DOHH2 (cell line): ENCODE measurements around the gene QSOX2.

Experiments used
- H3F3A ChIP-seq: fragments of 200-600 bp; sonication (generic), shearing (Covaris generic); 2 replicates; pipeline ENCODE4 v1.6.0; 2016; ENCODE audit warnings: antibody characterized with exemption, mild to moderate bottlenecking; ENCODE audit not compliant: control insufficient read depth, insufficient read depth
- H3K27ac ChIP-seq: fragments of 200-600 bp; sonication (generic); 2 replicates; pipeline ENCODE4 v1.5.1; 2014; ENCODE audit warnings: low read depth, mild to moderate bottlenecking, low read length, moderate library complexity
- H3K27me3 ChIP-seq: fragments of 200-600 bp; sonication (generic); 2 replicates; pipeline ENCODE4 v1.6.1; 2014; ENCODE audit warnings: mild to moderate bottlenecking, low read length, mixed read lengths; ENCODE audit not compliant: control insufficient read depth
- H3K36me3 ChIP-seq: fragments of 200-600 bp; sonication (generic); 2 replicates; pipeline ENCODE4 v1.6.1; 2014; ENCODE audit warnings: mild to moderate bottlenecking, low read length, moderate library complexity, mixed read lengths; ENCODE audit not compliant: control insufficient read depth
- H3K4me1 ChIP-seq: fragments of 200-600 bp; sonication (generic); 2 replicates; pipeline ENCODE4 v1.6.1; 2014; ENCODE audit warnings: mild to moderate bottlenecking, low read length, mixed read lengths; ENCODE audit not compliant: control insufficient read depth
- H3K4me2 ChIP-seq: fragments of 200-600 bp; sonication (generic); 2 replicates; pipeline ENCODE4 v1.6.0; 2014; ENCODE audit warnings: mild to moderate bottlenecking, low read length, moderate library complexity
- H3K4me3 ChIP-seq: fragments of 200-600 bp; sonication (generic); 2 replicates; pipeline ENCODE4 v1.5.1; 2014; ENCODE audit warnings: mild to moderate bottlenecking, low read length, mixed read lengths
- H3K79me2 ChIP-seq: fragments of 200-600 bp; sonication (generic); 2 replicates; pipeline ENCODE4 v1.6.1; 2014; ENCODE audit warnings: mild to moderate bottlenecking, low read length, mixed read lengths; ENCODE audit not compliant: control insufficient read depth
- H3K9me2 ChIP-seq: fragments of 200-600 bp; sonication (generic); replicated peaks from 2 replicates; pipeline ENCODE4 v1.6.1; 2014; ENCODE audit warnings: mild to moderate bottlenecking, low read length, mixed read lengths; ENCODE audit not compliant: control insufficient read depth
- H3K9me3 ChIP-seq: fragments of 200-600 bp; sonication (generic); 2 replicates; pipeline ENCODE4 v1.6.1; 2014; ENCODE audit warnings: antibody characterized with exemption, low read length, mixed read lengths; ENCODE audit not compliant: control insufficient read depth, insufficient read depth
- H4K20me1 ChIP-seq: fragments of 200-600 bp; sonication (generic); 2 replicates; pipeline ENCODE4 v1.6.0; 2014; ENCODE audit warnings: low read depth, mild to moderate bottlenecking, antibody characterized with exemption, low read length, moderate library complexity; ENCODE audit not compliant: control insufficient read depth, insufficient read depth
- EZH2phosphoT487 ChIP-seq: fragments of 200-600 bp; sonication (generic); IDR thresholded peaks from 2 replicates; pipeline ENCODE4 v1.6.1; 2017; ENCODE audit warnings: borderline replicate concordance, mild to moderate bottlenecking, antibody characterized with exemption, low read length, moderate library complexity, mixed read lengths
- TF ChIP-seq, protein P1 (sequence below): fragments of 200-600 bp; sonication (generic); IDR thresholded peaks from one replicate; pipeline ENCODE4 v1.5.1; 2014; ENCODE audit warnings: antibody characterized with exemption, mild to moderate bottlenecking, low read depth, low read length; ENCODE audit not compliant: poor library complexity, severe bottlenecking

Gene QSOX2

DNA sequence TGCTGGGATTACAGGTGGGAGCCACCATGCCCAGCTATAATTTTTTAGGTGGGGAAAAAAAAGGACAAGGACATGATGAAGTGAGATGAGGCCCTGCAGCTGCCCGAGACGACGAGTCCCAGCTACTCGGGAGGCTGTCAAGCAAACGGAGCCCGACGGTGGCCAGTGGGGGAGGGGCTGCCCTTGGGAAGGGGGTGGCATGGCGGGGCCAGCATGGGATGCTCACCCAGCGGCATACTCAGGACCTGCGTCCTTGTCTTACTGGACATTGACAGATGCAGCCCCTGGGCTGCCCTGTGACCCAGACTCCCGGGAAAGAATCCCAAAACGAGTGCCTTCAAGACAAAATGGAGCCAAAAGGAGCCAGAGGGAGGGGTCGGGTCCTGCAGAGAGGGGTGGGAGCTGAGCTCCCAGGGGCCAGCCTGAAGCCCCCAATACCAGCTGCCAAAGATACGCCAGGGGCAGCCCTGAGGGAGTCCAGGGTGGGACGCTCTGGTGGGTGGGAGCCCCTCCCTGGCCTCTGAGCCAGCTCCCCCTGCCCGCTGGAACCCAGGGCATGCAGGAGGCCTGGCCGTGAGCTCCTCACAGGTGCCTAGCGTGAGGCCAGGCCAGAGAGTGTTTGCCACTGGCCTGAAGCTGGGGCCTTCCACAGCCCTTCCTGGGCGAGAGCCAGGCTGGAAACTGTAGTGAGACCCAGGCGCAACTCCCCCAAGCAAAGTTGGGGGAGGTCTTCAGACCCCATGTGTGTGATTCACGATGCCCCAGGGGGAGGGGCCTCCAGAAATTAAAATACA lies 42.5 kb upstream of the QSOX2 start:
- Histone ChIP-seq H3K9me3 (peaks cover 2% of the 10 kb centered on the region; the same call in 1 of the 2 replicates), H3K79me2 (no peaks in the 10 kb centered on the region), H3K4me2 (no peak overlapping the region), H3K36me3 (no peaks in the 10 kb centered on the region), H3K4me1 (peaks cover 13% of the 10 kb centered on the region), H3K27ac (no peak overlapping the region), H3K4me3 (no peak overlapping the region), H3F3A (no peaks in the 10 kb centered on the region; the same call in 1 of the 2 replicates), H3K27me3 (no peaks in the 10 kb centered on the region; the same call in 1 of the 2 replicates), H4K20me1 (peaks cover 7% of the 10 kb centered on the region; the same call in 1 of the 2 replicates), H3K9me2 (no peaks in the 10 kb centered on the region)
- no peak for TF ChIP-seq EZH2phosphoT487
- TF ChIP-seq, protein P1, sequence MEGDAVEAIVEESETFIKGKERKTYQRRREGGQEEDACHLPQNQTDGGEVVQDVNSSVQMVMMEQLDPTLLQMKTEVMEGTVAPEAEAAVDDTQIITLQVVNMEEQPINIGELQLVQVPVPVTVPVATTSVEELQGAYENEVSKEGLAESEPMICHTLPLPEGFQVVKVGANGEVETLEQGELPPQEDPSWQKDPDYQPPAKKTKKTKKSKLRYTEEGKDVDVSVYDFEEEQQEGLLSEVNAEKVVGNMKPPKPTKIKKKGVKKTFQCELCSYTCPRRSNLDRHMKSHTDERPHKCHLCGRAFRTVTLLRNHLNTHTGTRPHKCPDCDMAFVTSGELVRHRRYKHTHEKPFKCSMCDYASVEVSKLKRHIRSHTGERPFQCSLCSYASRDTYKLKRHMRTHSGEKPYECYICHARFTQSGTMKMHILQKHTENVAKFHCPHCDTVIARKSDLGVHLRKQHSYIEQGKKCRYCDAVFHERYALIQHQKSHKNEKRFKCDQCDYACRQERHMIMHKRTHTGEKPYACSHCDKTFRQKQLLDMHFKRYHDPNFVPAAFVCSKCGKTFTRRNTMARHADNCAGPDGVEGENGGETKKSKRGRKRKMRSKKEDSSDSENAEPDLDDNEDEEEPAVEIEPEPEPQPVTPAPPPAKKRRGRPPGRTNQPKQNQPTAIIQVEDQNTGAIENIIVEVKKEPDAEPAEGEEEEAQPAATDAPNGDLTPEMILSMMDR: no peak

DNA sequence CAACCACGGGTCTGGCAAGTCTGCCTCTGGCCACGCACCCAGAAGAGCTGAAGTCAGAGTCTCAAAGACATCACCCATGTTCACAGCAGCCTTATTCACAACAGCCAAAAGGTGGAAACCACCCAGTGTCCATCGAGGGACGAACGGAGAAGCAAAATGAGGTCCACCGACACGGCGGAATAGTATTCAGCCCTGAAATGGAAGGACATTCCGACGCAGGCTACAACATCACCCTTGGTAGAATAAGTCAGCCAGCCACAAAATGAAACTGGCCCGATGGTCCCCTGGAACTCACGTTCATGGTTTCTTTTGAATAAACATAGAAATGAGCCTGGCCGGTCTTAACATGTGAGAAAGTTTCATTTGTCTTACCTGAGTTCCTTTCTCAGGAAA lies 41.4 kb upstream of the QSOX2 start:
- H3K4me3 ChIP-seq: no peak overlapping the region
- no peaks in the 10 kb centered on the region for H3K36me3 ChIP-seq
- H3K79me2 ChIP-seq: no peaks in the 10 kb centered on the region
- H3K4me2 ChIP-seq: no peak overlapping the region
- H3K9me3 ChIP-seq: no peaks in the 10 kb centered on the region
- peaks cover 25% of the 10 kb centered on the region for H3K4me1 ChIP-seq
- H3K9me2 ChIP-seq: no peaks in the 10 kb centered on the region
- TF ChIP-seq, protein P1: no peak
- TF ChIP-seq EZH2phosphoT487: no peak
- H3K27me3 ChIP-seq: no peaks in the 10 kb centered on the region; the same call in 1 of the 2 replicates
- H3F3A ChIP-seq: no peaks in the 10 kb centered on the region
- peaks cover 7% of the 10 kb centered on the region; the same call in 1 of the 2 replicates for H4K20me1 ChIP-seq
- H3K27ac ChIP-seq: no peak overlapping the region

DNA sequence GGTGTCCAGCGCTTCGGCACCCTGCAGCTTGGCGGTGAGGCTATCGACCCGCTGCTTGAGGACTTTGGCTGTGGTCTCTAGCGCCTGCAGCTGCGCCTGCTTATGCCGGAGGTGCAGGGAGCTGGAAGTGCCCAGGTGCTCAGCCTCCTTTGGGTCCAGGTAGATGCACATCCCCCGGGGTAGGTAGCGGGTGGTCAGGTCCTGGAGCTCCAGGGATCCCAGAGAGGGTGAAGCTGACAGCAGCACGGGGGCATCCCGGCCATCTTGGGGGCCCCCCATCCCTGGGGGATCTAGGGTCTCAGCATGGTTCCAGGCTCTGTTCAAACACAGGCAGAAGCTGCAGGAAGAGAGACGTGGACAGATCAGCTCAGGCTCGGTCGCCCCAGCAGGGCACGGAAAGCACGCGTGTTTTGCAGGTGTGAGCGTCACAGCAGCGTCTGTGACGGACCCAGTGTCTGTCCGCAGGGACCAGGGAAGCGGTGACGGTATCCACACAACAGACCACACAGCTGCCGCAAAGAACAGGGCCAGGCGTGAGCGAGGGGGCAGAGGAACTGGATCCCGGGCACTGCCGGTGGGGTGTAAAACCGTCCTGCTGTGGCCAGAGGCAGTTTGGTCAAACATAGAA lies 40.9 kb upstream of the QSOX2 start:
- H3K4me2 ChIP-seq: no peak overlapping the region
- H3K27ac ChIP-seq: no peak overlapping the region
- no peaks in the 10 kb centered on the region for H3K79me2 ChIP-seq
- H3K9me2 ChIP-seq: no peaks in the 10 kb centered on the region
- H3K4me3 ChIP-seq: no peak overlapping the region
- H3K9me3 ChIP-seq: no peaks in the 10 kb centered on the region
- H3F3A ChIP-seq: no peaks in the 10 kb centered on the region
- no peaks in the 10 kb centered on the region for H3K36me3 ChIP-seq
- H4K20me1 ChIP-seq: peaks cover 7% of the 10 kb centered on the region; the same call in 1 of the 2 replicates
- no peaks in the 10 kb centered on the region; the same call in 1 of the 2 replicates for H3K27me3 ChIP-seq
- H3K4me1 ChIP-seq: peaks cover 28% of the 10 kb centered on the region
- TF ChIP-seq, protein P1: no peak
- no peak for TF ChIP-seq EZH2phosphoT487
